HepG2 (cell line): Measurements from ENCODE around the gene XKR7. TPM values are rescaled to one million over a fixed set of nuclear protein-coding genes. Genes with fewer than 3 reads are reported as not detected.

Experiments
- ATAC-seq: fragments of 200-7000 bp; cut with Tn5 transposase; 3 replicates; pipeline ENCODE4 v1.9.1; 2020; ENCODE audit warnings: mild to moderate bottlenecking, moderate library complexity
- BruUV-seq: library from RNA; stranded (reverse); fragments of 400-500 nt; replicated peaks from 2 replicates; lab custom pipeline; 2021; lab: Mats Ljungman, UMichigan
- CTCF ChIA-PET: fragments of 300-600 bp; formaldehyde crosslinking; extraction: SDS; loops from one replicate; lab custom pipeline; 2021; ENCODE audit warnings: low total read pairs, inconsistent platforms, low intra/inter-chr PET ratio; lab: Yijun Ruan, JAX
- POLR2A ChIA-PET: fragments of 350-600 bp; sonication (Branson Sonifier 250); formaldehyde crosslinking; loops from one replicate; lab custom pipeline; 2020; ENCODE audit warnings: antibody characterized with exemption, inconsistent platforms; lab: Yijun Ruan, JAX
- DNase-seq: peaks from one replicate; pipeline ENCODE4 v3.0.0-alpha.2; 2015; ENCODE audit warnings: low spot score
- FAIRE-seq: peaks from 3 replicates; lab custom pipeline; 2011; peaks lifted over from hg19 to GRCh38; lab: Jason Lieb, UNC
- H2AFZ ChIP-seq: one replicate; pipeline ENCODE4 v1.6.1; 2011; ENCODE audit warnings: low read length, inconsistent platforms
- H3K27ac ChIP-seq: fragments of 300-600 bp; 3 replicates; pipeline ENCODE4 v1.8.0; 2011; ENCODE audit warnings: mixed run types, mild to moderate bottlenecking, mixed read lengths, low read length, inconsistent platforms; ENCODE audit not compliant: insufficient read depth; ENCODE audit errors: extremely low read length
- H3K27me3 ChIP-seq, 2 experiments: fragments of 200-600 bp in 1 of 2; 2 replicates in 1 of 2; 3 replicates in 1 of 2; pipeline versions ENCODE4 v1.6.0 to v1.8.0; 2011; ENCODE audit warnings: low read length in 2 of 2, mild to moderate bottlenecking in 2 of 2, moderate library complexity in 2 of 2, inconsistent platforms in 1 of 2; ENCODE audit not compliant: insufficient read depth in 2 of 2, control insufficient read depth in 1 of 2
- H3K36me3 ChIP-seq, 2 experiments: fragments of 200-600 bp in 1 of 2; replicated peaks in 1 of 2; 2 replicates in 1 of 2; 3 replicates in 1 of 2; pipeline versions ENCODE4 v1.5.1 to v1.8.0; 2011; ENCODE audit warnings: low read length in 2 of 2, inconsistent platforms in 1 of 2; ENCODE audit not compliant: insufficient read depth in 2 of 2, control insufficient read depth in 1 of 2
- H3K4me1 ChIP-seq: 2 replicates; pipeline ENCODE4 v1.5.1; 2012; ENCODE audit warnings: low read length, inconsistent platforms; ENCODE audit not compliant: insufficient read depth
- H3K4me2 ChIP-seq: 2 replicates; pipeline ENCODE4 v1.6.0; 2011; ENCODE audit warnings: low read depth, low read length, inconsistent platforms
- H3K4me3 ChIP-seq, 3 experiments: fragments of 200-600 bp in 1 of 3; sonication (generic), shearing (Covaris generic) in 1 of 3; replicated peaks in 1 of 3; 2 replicates each; pipeline ENCODE4 v1.5.1; 2011 to 2016; ENCODE audit warnings: low read length in 3 of 3, inconsistent platforms in 2 of 3, low read depth in 2 of 3, mild to moderate bottlenecking in 2 of 3, control low read depth in 1 of 3, mixed read lengths in 1 of 3; ENCODE audit not compliant: insufficient read depth in 1 of 3
- H3K79me2 ChIP-seq: one replicate; pipeline ENCODE4 v1.6.1; 2011; ENCODE audit warnings: low read length, inconsistent platforms; ENCODE audit not compliant: insufficient read depth
- H3K9ac ChIP-seq: 2 replicates; pipeline ENCODE4 v1.6.0; 2011; ENCODE audit warnings: mild to moderate bottlenecking, low read depth, low read length, inconsistent platforms; ENCODE audit not compliant: insufficient read depth
- H3K9me3 ChIP-seq: 2 replicates; pipeline ENCODE4 v1.5.1; 2012; ENCODE audit warnings: mild to moderate bottlenecking, low read length
- H4K20me1 ChIP-seq: 2 replicates; pipeline ENCODE4 v1.6.0; 2011; ENCODE audit warnings: inconsistent platforms, mild to moderate bottlenecking, low read length, moderate library complexity; ENCODE audit not compliant: insufficient read depth
- PRMT3 ChIP-seq: sonication (generic); formaldehyde crosslinking; IDR thresholded peaks from 2 replicates; pipeline ENCODE4 v1.8.1; 2022; ENCODE audit warnings: low read depth, mild to moderate bottlenecking, moderate library complexity, missing genetic modification reagents, borderline replicate concordance
- ZNF256 ChIP-seq: sonication (generic); formaldehyde crosslinking; conservative IDR thresholded peaks from 2 replicates; pipeline ENCODE4 v1.4.0; 2020; ENCODE audit warnings: missing genetic modification reagents
- ZNF891 ChIP-seq: sonication (generic); formaldehyde crosslinking; IDR thresholded peaks from 2 replicates; pipeline ENCODE4 v1.5.0; 2020; ENCODE audit warnings: mild to moderate bottlenecking, missing genetic modification reagents
- WGBS: methylation state at CpG from one replicate; pipeline ENCODE4 v1.1.6; 2017; ENCODE audit warnings: low lambda C conversion rate; 5-methylcytosine and 5-hydroxymethylcytosine counted together
- in situ Hi-C: cut with HindIII; loops from 2 replicates; pipeline ENCODE4 v1.10.0; 2017; ENCODE audit warnings: low pct_unique_long_range_greater_than_20kb; ENCODE audit not compliant: extremely low pct_ligation_motif_present
- intact Hi-C: fragments of 100-400 bp; cut with micrococcal nuclease; formaldehyde crosslinking; loops from one replicate; pipeline ENCODE4 v1.10.0; 2022; ENCODE audit not compliant: unreplicated experiment
- polyA plus RNA-seq, 8 experiments: library from polyadenylated mRNA; depleted of rRNA in 3 of 8; stranded (reverse) in 7 of 8; unstranded in 1 of 8; fragments of >200 nt; fragmentation: Illumina TruSeq in 4 of 8; extraction: Trizol in 4 of 8; gene quantifications; 2 replicates each; pipeline versions ENCODE4 v1.2.1 to v1.2.3, GENCODE V29; 2011 to 2016; ENCODE audit warnings: low read depth in 4 of 8, missing spikeins in 1 of 8, mixed read lengths in 1 of 8; ENCODE audit not compliant: insufficient read depth in 1 of 8
- total RNA-seq, 5 experiments: library from RNA; depleted of rRNA; stranded (reverse); fragments of >200 nt; fragmentation: Illumina TruSeq; extraction: Trizol; gene quantifications; 2 replicates each; pipeline ENCODE4 v1.2.3, GENCODE V29; 2016; ENCODE audit warnings: low read depth in 1 of 5
- TF ChIP-seq, protein P1 (sequence below): sonication (generic); formaldehyde crosslinking; IDR thresholded peaks from 2 replicates; pipeline ENCODE4 v1.8.1; 2023; ENCODE audit warnings: mild to moderate bottlenecking, missing genetic modification reagents
- TF ChIP-seq, protein P2 (sequence below): sonication (generic); formaldehyde crosslinking; IDR thresholded peaks from 2 replicates; pipeline ENCODE4 v1.5.0; 2020; ENCODE audit warnings: missing genetic modification reagents, mild to moderate bottlenecking, borderline replicate concordance
- TF ChIP-seq, protein P3 (sequence below), 2 experiments: fragments of 450-650 bp in 1 of 2; sonication (generic) in 1 of 2; formaldehyde crosslinking in 1 of 2; IDR thresholded peaks; 2 replicates each; pipeline versions ENCODE4 v1.6.1 to v1.8.0; 2016 to 2022; ENCODE audit warnings: antibody characterized with exemption in 1 of 2, mild to moderate bottlenecking in 1 of 2, missing genetic modification reagents in 1 of 2
- TF ChIP-seq, protein P4 (sequence below): sonication (generic); formaldehyde crosslinking; IDR thresholded peaks from 2 replicates; pipeline ENCODE4 v1.4.0; 2020; ENCODE audit warnings: mild to moderate bottlenecking, missing genetic modification reagents, borderline replicate concordance

The XKR7 gene
- total and polyA plus RNA-seq, 2 of the 13 experiments (the other 11 are each of a cell fraction or from before 2014, with no cell fraction given): not detected

DNA sequence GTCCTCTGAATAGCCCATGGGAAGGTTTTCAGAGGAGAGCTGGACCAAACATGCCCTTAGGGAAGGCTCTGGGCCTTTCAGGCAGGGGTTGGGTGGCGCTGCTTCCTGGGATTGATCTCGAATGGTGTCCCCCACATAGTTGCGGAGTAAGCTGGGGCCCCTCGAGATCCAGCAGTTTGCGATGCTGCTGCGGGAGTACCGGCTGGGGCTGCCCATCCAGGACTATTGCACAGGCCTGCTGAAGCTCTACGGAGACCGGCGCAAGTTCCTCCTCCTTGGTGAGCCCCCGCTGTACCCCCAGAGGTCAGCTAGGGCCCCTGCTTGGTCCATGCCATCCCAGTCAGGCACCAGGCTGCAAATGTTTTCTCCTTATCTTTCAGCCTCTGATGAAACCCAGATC lies 61.6 kb downstream of the XKR7 start:
- Histone ChIP-seq H3K36me3 (no peaks in the 10 kb centered on the region), H3K4me3 (no peak overlapping the region), H3K27me3 (peaks cover 0 to 21% of the 10 kb centered on the region in 2 experiments; a peak in 3 of 5 replicates), H3K4me1 (peaks cover 23% of the 10 kb centered on the region), H3K9ac (no peak overlapping the region), H3K79me2 (no peaks in the 10 kb centered on the region), H4K20me1 (no peaks in the 10 kb centered on the region), H2AFZ (no peak overlapping the region), H3K27ac (no peak overlapping the region), H3K4me2 (no peak overlapping the region), H3K9me3 (no peaks in the 10 kb centered on the region)
- intact Hi-C loops (no loop called here), in situ Hi-C loops (no loop called here)
- FAIRE-seq: no peak
- CTCF ChIA-PET: interaction anchor here (3.3 kb wide), 1 partner anchor 176 kb away, joined by 64 read pairs; no protein-coding TSS in a partner anchor
- WGBS: 23% methylated on average over 4 of the region's 11 CpGs
- no peak for ATAC-seq
- DNase-seq: no peak
- no TSS peak for BruUV-seq
- 0 out of 2 replicates have a peak, but pooled peaks have one; percentile 2 for TF ChIP-seq ZNF891 (CRISPR knock-in tag)
- TF ChIP-seq, protein P1, sequence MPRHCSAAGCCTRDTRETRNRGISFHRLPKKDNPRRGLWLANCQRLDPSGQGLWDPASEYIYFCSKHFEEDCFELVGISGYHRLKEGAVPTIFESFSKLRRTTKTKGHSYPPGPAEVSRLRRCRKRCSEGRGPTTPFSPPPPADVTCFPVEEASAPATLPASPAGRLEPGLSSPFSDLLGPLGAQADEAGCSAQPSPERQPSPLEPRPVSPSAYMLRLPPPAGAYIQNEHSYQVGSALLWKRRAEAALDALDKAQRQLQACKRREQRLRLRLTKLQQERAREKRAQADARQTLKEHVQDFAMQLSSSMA: no peak
- TF ChIP-seq, protein P2, sequence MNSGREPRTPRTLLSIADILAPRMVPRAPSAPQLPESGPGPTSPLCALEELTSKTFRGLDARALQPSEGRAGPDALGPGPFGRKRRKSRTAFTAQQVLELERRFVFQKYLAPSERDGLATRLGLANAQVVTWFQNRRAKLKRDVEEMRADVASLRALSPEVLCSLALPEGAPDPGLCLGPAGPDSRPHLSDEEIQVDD (CRISPR knock-in tag): peak; percentile 67; the same call in 1 of the 2 replicates
- no peak for TF ChIP-seq PRMT3
- TF ChIP-seq ZNF256 (CRISPR knock-in tag): 0 out of 2 replicates have a peak, but pooled peaks have one; percentile 8
- TF ChIP-seq, protein P3, sequence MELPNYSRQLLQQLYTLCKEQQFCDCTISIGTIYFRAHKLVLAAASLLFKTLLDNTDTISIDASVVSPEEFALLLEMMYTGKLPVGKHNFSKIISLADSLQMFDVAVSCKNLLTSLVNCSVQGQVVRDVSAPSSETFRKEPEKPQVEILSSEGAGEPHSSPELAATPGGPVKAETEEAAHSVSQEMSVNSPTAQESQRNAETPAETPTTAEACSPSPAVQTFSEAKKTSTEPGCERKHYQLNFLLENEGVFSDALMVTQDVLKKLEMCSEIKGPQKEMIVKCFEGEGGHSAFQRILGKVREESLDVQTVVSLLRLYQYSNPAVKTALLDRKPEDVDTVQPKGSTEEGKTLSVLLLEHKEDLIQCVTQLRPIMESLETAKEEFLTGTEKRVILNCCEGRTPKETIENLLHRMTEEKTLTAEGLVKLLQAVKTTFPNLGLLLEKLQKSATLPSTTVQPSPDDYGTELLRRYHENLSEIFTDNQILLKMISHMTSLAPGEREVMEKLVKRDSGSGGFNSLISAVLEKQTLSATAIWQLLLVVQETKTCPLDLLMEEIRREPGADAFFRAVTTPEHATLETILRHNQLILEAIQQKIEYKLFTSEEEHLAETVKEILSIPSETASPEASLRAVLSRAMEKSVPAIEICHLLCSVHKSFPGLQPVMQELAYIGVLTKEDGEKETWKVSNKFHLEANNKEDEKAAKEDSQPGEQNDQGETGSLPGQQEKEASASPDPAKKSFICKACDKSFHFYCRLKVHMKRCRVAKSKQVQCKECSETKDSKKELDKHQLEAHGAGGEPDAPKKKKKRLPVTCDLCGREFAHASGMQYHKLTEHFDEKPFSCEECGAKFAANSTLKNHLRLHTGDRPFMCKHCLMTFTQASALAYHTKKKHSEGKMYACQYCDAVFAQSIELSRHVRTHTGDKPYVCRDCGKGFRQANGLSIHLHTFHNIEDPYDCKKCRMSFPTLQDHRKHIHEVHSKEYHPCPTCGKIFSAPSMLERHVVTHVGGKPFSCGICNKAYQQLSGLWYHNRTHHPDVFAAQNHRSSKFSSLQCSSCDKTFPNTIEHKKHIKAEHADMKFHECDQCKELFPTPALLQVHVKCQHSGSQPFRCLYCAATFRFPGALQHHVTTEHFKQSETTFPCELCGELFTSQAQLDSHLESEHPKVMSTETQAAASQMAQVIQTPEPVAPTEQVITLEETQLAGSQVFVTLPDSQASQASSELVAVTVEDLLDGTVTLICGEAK (IDR thresholded peaks at IDR 0.05): no peak
- TF ChIP-seq, protein P3 (CRISPR knock-in tag; IDR thresholded peaks at IDR 0.05): 0 out of 2 replicates have a peak, but pooled peaks have one; percentile 3
- TF ChIP-seq, protein P4, sequence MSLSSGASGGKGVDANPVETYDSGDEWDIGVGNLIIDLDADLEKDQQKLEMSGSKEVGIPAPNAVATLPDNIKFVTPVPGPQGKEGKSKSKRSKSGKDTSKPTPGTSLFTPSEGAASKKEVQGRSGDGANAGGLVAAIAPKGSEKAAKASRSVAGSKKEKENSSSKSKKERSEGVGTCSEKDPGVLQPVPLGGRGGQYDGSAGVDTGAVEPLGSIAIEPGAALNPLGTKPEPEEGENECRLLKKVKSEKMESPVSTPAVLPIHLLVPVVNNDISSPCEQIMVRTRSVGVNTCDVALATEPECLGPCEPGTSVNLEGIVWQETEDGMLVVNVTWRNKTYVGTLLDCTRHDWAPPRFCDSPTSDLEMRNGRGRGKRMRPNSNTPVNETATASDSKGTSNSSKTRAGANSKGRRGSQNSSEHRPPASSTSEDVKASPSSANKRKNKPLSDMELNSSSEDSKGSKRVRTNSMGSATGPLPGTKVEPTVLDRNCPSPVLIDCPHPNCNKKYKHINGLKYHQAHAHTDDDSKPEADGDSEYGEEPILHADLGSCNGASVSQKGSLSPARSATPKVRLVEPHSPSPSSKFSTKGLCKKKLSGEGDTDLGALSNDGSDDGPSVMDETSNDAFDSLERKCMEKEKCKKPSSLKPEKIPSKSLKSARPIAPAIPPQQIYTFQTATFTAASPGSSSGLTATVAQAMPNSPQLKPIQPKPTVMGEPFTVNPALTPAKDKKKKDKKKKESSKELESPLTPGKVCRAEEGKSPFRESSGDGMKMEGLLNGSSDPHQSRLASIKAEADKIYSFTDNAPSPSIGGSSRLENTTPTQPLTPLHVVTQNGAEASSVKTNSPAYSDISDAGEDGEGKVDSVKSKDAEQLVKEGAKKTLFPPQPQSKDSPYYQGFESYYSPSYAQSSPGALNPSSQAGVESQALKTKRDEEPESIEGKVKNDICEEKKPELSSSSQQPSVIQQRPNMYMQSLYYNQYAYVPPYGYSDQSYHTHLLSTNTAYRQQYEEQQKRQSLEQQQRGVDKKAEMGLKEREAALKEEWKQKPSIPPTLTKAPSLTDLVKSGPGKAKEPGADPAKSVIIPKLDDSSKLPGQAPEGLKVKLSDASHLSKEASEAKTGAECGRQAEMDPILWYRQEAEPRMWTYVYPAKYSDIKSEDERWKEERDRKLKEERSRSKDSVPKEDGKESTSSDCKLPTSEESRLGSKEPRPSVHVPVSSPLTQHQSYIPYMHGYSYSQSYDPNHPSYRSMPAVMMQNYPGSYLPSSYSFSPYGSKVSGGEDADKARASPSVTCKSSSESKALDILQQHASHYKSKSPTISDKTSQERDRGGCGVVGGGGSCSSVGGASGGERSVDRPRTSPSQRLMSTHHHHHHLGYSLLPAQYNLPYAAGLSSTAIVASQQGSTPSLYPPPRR (CRISPR knock-in tag): no peak
- POLR2A ChIA-PET: no interaction called here
